ENCODE measurements around the gene HERC2.

Gene HERC2

DNA sequence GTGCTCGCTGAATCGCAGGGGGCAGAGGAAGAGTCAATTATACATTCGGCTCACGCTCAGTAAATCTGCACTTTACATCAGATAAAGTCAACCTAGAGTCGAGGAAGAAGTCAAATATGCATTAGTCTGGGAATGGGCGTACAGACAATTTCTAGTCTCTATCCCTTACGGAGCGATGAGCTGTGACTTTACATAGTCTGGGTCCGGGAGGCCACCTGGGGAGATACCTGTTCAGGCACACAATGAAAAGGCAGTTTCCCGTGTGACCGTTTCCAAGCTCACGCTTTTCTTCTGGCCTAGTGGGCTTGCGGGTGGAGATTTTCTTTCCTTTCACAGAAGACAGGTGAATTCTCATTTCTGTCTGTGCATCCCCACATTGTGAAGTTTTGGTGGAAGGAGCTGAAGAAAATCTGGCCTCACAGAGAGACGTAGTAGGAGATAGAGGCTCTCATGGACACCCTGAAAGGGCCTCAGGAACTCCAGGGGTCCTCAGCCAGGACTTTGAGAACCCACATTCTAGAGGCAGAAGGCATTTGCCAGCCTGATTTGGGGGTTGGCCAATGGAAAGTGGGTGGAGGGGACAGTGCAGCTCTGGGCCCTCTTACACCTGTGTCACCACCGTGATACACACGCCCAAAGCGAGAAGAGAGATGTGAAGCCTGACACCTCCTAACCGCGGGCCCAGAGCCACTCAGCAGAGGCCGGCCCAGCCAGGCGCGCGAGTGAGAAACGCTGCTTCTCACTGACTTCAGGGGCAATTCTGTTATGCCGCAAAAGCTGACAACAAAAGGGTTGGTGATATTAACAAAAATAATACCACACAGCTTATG, 212.1 kb downstream of the HERC2 start:
- DNase-seq = no peak

DNA sequence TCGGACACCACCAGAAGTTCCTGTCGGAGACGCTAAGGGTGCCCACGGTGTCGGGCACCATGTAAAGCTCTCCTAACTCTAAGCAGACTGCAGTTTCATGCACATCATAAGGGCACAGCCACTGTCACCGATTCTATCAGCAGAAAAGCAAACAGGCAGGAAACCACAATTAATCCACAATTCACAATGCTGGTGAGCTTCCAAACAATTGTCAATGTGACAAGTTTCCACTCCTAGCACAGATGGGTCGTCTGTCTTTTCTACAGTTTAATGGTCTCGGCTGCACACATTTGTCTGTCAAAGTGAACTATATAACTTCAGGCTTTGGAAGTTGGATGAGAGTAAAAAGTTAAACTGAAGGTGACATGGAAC, 214.1 kb downstream of the HERC2 start:
- DNase-seq = no peak

DNA sequence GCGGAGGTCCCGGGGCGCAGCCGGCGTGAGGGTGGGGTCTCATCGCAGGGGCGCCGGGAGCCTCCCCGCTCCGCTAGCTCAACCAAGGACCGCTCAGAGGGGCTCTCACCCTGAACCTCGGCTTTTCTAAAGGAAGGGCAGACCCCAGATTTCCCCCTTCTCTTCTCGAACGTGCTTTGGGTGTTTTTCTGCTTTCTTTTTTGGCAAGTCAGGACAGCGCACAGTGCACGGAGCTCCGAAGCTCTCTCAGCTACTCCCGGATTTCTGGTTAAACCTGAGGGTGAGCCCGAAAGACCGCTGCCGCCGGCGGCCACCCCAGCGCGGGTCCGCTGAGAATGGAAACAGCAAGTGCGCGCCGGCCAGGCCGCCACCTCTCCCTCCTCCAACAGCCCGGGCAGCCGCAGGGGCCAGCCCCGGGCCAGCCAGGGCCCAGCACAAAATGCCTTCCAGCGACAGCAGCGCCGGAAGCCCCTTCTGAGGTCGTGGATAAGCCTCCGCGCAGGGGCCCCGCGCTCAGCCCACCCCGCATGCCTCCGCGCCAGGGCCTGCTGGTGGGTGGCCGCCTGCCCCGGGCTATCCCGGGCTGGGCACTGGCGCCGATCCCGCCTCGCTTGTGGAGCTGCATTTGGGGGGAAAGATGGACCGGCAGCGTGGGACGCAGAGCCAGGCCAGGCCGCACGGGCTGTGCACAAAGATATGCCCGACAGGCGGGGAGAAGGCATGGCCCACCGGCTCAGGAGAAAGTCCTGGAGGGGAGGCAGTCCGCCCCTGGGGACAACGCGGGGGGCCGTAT, 214.7 kb downstream of the HERC2 start:
- DNase-seq = no peak

DNA sequence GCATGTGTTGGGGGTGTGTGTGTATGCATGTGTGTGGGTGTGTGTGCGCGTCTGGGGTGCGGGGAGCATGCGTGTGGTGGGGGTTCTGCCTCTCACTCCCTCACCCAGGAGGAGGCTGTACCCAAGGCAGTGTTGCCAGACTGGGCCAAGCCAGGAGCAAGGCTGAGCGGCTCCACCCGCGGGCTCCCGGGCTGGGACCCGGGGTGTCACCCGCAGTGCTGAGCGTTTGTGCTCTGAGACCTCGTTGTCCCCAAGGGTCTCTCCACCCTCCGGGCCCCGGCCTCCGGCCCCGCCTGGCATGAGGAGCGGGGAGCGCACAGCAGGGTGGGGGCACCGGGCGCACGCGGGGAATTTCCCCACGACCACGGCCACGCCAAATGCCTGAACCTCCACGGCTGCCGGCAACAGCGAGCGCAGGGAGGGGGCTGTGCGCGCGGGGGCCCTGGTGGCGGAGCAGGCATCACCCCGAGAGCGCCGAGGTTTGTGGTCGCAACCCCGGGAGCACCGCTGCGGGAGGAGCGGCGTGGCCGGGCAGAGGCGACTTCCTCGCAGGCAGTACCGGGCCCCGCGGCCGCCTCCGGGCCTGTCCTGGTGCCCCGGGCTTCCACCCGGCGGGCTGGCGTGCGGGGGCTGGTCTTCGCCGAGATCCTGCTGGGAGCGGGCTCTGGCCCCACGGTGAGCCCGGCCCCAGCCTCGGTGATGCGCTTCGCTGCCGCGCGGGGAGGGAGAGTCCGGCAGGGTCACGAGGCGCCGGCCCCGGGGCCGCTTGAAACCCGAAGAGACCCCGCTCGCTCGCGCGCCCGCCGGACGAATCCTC, 215.5 kb downstream of the HERC2 start:
- DNase-seq = no peak

DNA sequence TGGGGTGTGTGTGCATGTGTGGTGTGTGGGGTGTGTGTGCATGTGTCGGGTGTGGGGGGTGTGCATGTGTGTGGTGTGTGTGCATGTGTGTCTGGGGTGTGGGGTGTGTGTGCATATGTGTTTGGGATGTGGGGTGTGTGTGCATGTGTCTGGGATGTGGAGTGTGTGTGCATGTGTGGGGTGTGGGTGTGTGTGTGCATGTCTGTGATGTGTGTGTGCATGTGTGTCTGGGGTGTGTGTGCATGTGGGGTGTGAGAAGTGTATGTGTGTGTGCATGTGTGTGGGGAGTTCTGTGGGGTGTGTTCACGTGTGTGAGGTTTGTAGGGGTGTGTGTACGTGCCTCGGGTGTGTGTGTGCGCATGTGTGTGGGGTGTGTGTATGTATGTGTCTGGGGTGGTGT, 216.2 kb downstream of the HERC2 start:
- no peak for DNase-seq

DNA sequence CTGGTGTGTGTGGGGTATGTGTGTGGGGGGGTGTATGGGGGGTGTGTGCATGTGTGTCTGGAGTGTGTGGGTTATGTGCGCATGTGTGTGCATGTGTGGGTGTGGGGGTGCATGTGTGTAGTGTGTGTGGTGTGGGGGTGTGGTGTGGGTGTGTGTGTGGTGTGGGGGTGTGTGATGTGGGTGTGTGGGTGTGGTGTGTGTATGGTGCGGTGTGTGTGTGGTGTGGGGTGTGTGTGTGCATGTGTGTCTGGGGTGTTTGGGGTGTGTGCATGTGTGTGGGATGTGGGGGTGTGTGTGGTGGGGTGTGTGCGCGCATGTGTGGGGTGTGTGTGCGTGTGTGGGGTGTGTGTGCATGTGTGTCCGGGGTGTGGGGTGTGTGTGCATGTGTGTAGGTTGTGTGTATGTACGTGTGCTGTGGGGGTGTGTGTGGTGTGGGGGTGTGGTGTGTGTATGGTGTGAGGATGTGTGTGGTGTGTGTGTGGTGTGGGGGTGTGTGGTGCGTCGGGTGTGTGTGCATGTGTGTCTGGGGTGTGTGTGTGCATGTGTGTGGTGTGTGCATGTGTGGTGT, 216.7 kb downstream of the HERC2 start:
- DNase-seq = no peak

DNA sequence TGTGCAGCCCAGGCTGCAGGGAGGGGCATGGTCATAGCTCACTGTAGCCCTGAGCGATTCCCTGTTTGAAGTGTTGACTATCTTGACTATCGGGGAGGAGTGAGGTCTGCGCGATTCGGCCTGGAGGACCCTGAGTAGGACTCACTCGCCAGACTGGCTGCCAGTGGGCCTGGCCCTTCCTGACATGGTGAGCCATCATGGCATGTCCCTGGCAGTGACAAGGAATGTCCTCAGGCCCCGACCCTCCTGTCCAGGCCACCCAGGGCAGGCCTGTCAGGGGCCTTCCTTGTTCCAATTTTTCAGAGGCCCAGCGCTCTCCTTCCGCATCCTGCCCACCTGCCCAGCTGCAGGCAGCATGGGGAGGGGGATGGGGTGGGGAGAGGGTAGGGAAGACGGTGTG, 217.7 kb downstream of the HERC2 start:
- DNase-seq = no peak

DNA sequence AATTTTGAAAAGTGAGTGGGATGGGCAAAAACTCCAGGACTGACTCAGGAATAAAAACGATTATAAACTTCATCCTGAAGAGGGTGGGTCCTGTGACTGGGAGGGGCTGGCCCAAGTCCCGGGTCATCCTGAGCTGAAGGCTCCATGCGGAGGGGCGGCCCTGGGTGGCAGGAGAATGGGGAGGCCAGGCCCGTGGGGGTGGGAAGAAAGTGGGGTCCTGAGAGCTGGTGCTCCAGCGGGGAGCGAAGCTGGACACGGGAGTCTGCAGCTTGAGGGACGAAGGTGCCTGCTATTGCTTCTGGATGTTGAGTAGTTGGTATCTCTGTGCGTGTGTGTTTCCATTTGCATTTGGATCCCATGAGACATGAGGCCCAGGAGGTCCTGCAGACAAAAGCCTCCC, 218.1 kb downstream of the HERC2 start:
- no peak for DNase-seq

DNA sequence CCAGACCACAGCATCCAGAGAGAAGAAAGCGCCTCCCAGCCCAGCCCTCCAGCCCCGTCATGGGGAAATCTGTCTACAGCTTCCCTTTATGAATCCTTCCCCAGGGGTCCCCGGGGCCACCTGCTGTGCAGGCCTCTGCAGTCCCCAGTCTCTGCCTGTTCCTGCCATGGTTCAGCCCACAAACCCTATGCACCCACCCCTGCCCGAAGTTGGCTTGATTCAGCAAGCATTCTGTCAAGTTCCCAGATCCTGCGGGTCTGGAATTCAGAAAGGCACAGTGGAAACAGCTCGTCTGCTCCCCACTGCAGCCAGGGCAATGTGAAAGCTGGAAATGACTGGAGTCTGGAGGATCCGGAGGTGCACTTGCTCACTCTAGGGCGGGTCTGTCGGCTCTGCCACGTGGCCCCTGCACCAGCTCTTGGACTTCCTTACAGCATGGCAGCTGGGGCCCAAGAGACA, 220.0 kb downstream of the HERC2 start:
- no peak for DNase-seq

DNA sequence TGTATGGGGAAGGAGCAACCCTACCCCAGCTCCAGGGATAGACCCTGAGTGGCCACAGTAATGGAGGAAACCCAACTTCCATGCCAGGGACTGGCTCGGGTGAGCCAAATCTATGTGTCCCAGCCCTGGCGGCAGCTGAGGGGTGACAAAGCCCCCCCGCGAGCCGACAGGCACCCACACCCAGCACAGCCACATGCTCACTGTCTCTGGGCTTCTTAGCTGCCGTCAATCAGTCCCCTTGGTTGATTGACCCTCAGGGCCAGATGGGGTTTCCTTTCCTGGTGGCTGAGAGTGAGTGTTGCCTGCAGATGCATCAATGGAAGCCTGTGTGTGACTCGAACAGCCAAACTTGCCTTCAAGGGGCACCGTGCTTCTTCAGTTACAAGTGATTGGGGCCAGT, 220.8 kb downstream of the HERC2 start:
- DNase-seq = no peak

DNA sequence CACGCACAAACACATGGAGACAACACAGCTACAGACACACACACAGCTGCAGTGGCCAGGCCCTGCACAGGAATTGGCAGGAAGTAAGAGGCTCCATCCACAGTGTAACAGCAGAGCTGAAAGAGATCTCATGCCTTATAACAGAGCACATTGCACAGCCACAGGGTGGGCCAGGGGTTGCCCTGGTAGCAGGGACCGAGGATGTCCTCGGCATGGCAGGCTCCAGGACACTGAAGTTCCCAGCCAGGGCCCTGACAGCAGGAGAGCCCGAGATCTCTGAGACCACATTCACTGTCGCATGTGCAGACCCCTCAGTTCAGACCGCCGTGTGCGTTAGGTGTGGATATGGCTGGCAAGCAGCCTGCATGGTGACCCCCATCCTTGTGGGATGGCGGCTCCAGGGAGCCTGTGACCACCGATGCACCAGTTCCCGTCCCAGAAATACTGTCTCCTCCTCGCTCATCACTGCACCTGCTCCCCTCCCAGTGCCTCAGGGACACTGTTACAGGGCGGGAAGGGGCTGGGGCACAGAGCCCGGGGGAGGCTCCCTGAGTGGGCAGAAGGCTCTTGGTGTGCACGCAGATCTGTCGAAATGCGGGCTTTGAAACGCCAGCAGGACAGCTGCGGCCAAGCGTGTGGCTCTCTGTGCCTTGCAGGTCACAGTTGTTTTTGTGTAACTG, 221.3 kb downstream of the HERC2 start:
- DNase-seq = no peak

DNA sequence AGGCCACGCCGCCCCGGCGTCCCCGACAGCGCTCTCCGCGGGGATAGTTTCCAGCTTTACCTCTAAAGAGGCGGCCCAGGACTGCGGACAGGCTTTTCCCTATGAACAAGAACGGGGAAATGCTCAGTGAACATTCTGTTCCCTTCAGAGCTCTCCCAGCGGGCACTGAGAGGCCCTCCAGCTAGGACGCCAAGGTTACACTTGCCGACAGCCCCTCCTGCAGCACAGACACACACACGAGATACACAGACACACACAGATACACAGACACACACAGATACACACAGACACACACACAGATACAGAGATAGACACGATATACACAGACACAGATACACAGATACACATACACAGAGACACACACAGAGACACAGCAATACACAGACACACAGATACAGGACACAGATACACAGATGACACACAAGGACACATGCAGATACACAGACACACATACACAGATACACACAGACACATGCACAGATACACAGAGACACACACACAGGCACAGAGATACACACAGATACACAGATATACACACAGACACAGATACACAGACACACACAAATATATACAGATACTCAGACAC, 222.3 kb downstream of the HERC2 start:
- no peak for DNase-seq

DNA sequence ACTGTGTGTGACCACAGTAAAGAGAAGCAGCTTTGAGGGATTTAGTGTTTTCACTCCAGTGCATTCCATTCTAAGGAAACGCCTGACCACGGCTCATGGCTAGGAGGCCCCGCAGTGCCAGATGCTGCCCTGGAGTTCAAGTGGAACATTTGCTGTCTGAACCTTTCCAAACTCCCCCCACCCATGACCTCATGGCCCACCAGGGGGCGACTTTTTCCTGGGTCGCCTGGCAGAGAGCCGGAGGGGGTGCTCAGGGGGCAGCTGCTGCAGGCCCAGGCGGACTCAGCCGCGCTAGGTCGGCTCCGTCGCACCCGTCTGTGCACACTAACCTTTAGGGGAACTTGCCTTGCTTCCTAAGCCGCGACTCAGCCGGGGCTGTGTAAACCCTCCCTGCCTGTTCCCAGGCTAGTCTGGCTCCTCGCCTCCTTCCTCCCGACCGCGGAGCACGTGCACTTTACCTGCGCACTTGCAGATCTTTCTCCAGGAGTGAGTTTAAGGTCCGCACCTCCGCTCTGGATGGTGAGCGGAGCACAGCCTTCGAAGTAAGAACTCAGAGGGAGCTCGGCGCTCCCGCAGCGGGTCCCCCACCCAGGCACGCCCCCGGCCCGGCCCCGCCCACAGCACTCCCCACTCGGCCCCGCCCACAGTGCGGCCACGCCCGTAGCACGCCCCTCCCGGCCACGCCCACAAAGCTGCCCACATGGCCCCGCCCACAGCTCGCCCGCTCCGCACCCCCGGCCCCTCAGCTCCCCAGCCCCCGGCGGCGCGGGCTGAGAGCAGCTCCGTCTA, 223.0 kb downstream of the HERC2 start, which contains the start of gene OCA2:
OCA2 (minus strand) TSS at position 550 of the 789 bp plus-strand sequence. CDS start 17,441 bp downstream, outside the sequence.
- DNase-seq = peak; percentile 52

DNA sequence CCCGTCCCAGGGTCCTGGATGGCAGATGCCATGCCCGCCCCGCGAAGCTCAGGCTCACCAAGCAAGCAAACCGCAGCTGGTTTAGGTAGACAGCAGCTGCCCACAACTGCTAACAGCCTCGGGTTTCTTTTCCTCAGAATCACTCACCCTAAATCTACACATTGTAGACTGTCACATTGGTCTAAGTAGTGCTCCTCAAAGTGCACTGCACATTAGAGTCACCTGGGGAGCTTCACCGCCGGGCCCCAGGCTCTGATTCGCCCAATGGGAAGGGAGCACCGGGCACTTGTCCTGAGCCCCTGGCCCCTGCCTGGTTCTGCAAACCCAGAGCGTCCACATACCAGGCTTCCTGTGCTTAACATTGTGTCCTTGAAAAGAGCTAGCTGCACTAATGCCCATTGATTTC, 223.6 kb downstream of the HERC2 start:
- no peak for DNase-seq

DNA sequence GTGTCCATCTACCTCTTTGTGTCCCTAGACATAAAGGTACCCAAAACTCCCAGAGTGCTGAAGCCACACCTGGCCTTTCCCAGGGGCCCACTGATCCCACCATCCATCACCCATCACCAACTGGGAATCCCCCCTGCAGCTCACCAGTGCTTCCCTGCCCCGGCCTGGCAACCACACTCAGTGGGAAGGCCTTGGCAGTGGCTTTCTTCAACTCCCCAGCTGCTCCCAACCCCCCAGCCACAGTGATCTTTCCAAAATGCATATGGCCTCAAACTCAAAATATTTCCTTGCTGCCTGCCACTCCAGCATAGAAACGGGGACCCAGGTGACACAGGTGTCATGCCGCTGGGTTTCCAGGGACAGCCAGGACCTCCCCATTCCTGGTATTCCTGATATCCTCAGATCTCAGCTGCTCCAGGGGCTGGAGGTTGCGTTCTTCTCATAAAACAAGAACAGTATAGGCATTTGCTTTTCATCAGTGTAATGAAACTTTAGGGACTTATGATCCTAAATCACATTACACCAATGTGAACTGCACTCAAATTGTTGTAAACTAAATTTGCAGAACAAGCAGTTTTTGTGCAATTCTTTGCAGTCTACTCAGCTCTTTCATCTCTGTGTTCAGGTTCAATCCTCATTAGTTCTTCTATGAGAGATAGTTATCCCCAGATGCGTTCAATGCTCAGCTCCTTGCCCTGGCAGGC, 224.2 kb downstream of the HERC2 start:
- DNase-seq = no peak

DNA sequence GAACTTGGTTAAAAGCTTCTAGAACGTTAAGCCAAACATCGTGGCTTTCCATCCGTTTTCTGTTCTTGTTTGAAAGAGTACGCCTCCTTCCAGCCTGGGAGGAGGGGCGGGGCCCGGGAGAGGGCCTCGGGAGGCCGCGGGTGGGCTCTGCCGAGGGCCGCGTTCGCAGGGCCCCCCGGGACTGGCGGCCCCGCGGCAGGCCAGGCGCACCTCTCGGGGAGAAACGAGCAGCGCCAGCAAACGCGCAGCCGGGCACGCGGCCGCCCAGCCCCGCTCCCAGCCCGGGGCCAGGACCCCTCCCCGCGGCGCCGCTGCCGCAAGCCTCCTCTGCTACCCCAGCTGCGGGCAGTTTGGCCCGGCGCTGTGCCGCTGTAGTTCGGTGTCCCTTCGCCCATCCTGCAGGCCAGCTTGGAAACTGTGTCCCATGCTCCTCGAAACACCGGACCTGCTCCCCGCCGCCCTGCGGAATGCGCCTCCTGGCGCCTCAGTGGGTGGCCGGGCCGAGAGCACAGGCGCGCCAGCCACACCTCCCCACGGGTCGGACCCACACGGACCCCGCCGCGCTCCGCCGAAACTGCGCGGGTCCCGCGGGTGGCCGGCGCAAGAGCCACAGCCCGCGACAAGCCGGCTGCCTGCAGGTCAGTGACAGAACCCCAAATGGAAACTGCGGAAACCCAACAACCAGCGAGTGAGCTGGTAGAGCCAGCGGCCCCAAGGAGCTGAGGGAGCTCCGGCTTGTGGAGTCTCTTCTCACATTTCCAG, 225.1 kb downstream of the HERC2 start:
- no peak for DNase-seq

DNA sequence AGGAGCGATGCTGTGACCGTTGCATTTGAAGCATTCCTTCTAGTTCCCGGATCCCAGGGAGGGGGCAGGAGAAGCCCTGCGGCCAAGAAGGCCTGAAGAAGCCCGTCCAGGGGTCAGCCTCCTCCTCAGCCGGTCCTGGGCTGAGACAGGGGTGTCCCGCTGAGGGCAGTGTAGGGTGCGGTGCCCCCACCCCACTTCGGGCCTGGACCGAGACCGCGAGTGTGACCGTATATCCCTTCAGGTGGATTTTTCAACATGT, 225.6 kb downstream of the HERC2 start:
- no peak for DNase-seq

DNA sequence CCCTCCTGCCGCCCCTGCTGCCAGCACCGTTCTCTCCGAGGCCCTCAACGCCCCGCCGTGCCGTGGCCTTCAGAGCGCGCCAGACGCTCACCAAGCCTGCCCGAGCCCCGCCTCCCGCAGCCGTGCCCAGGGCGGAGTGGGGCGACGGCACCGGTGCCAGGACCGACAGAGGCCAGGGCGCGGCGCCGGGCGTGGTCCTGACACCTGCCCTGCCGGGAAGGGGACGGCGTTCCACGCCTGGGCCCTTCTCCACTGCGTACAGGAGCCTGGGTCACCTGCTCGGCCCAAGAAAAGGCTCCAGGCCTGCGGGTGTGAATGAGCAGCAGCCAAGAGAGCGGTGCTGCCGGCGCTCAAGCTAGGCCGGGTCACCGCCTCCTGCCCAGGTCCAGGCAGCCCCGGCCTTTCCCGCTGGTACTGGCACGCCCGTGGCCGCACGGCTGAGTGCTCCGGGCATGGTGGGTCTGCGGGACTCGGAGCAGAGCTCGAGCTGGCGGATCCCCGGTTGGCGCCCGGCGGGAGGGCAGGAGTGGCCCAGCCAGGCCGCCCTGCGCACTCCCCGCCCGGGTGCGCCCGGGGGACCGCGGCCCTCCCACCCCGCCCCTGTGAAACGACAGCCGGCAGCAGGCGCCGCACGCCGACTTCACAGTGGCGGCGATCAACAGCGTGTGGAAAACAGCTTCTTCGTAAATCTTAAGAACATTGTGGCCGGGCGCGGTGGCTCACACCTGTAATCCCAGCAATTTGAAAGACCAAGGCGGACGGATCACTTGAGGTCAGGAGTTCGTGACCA, 227.1 kb downstream of the HERC2 start:
- no peak for DNase-seq

Data from stimulated activated CD4-positive, alpha-beta T cell treated with anti-CD3 and anti-CD28 coated beads, Interleukin-4, amount 100 ng/mL, for 24 hours (primary cell).